Measurements from ENCODE around the gene MIP. TPM values are rescaled to one million over a fixed set of nuclear protein-coding genes. Genes with fewer than 3 reads are reported as not detected.
"Not testable (repeated sequence)": the region's sequence is repeated elsewhere in the genome, so short reads cannot be mapped to it uniquely, and the experiment has no call there.

Gene MIP
- total and polyA plus RNA-seq, 2 donors from 2014 or later = not detected

DNA sequence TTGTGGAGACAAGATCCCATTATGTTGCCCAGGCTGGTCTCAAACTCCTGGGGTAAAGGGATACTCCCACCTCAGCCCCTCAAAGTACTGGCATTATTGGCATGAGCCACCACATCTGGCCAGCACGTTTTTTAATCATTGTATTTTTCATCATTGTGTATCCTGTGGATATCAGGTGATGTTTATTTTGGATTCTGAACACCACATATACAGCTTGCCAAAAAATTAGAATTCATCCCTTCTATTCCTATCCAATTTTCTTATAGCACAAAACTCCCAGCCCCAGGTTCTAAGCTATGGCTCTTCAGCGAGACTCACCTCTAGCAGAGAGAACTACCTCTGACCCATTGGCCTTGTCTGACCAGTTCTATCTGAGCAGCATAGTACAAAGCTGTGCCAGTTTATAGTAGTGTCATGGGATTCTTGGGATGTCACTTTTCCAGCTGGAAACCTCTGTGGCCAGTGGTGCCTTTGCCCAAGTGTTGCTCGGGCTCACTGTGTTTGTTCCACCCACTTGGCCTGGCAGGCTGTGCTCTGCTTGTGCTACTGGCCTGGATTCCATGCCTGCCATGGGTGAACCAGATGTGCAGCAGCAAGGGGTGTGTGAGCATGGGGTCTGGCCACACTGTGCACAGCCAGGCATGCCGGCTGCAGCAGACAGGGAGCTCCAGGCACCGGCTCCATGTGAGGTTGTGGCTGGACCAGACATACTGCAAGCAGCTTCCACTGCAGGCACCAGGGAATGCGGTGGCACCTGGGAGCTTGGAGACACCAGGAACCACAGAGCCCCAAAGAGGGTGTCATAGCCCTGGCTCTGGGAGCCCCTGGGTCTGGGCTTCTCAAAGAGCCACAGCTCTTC lies 42.4 kb downstream of the MIP start:
- H3K27me3 ChIP-seq (ENCODE audit: control insufficient read depth, insufficient read depth, low read length) = no peaks in the 10 kb centered on the region
- H3K9me3 ChIP-seq (ENCODE audit: control insufficient read depth in 2 of 3, insufficient read depth in 1 of 3, low read length in 3 of 3) = no peaks in the 10 kb centered on the region
- no peak overlapping the region for H3K4me3 ChIP-seq (ENCODE audit: low read length in 3 of 3)
- H3K36me3 ChIP-seq (ENCODE audit: control insufficient read depth in 2 of 3, insufficient read depth in 3 of 3, low read length in 3 of 3) = no peaks in the 10 kb centered on the region
- H3K4me1 ChIP-seq (ENCODE audit: control insufficient read depth in 2 of 3, insufficient read depth in 2 of 3, low read depth in 1 of 3, low read length in 3 of 3) = no peaks in the 10 kb centered on the region
- H3K9ac ChIP-seq (ENCODE audit: low read length in 3 of 3) = no peak overlapping the region
- DNase-seq (no peak), FAIRE-seq (no peak)
- no peak overlapping the region for H3K27ac ChIP-seq (ENCODE audit: low read depth in 2 of 2, low read length in 2 of 2)
- TF ChIP-seq CTCF (IDR thresholded peaks at IDR 0.05; ENCODE audit: borderline replicate concordance, extremely low read depth, insufficient read depth) = no peak
- intact Hi-C loops (cut with DNase I) = no loop called here

GRCh38 chr12:56410768-56411167 lies 43.7 kb downstream of the MIP start:
- intact Hi-C loops (cut with DNase I) = no loop called here
- no peak for TF ChIP-seq CTCF (IDR thresholded peaks at IDR 0.05; ENCODE audit: borderline replicate concordance, extremely low read depth, insufficient read depth)
- FAIRE-seq (no peak), DNase-seq (no peak)
- no peak overlapping the region for H3K27ac ChIP-seq (ENCODE audit: low read depth in 2 of 2, low read length in 2 of 2)
- no peak overlapping the region for H3K9ac ChIP-seq (ENCODE audit: low read length in 3 of 3)
- H3K4me1 ChIP-seq (ENCODE audit: control insufficient read depth in 2 of 3, insufficient read depth in 2 of 3, low read depth in 1 of 3, low read length in 3 of 3) = no peaks in the 10 kb centered on the region
- no peak overlapping the region for H3K4me3 ChIP-seq (ENCODE audit: low read length in 3 of 3)
- H3K9me3 ChIP-seq (ENCODE audit: control insufficient read depth in 2 of 3, insufficient read depth in 1 of 3, low read length in 3 of 3) = no peaks in the 10 kb centered on the region
- no peaks in the 10 kb centered on the region for H3K36me3 ChIP-seq (ENCODE audit: control insufficient read depth in 2 of 3, insufficient read depth in 3 of 3, low read length in 3 of 3)
- H3K27me3 ChIP-seq (ENCODE audit: control insufficient read depth, insufficient read depth, low read length) = no peaks in the 10 kb centered on the region

- no peaks in the 10 kb centered on the region for H3K9me3 ChIP-seq (ENCODE audit: control insufficient read depth in 2 of 3, insufficient read depth in 1 of 3, low read length in 3 of 3)
- H3K27ac ChIP-seq (ENCODE audit: low read depth in 2 of 2, low read length in 2 of 2) = no peak overlapping the region
- FAIRE-seq = no peak
- no peaks in the 10 kb centered on the region for H3K4me1 ChIP-seq (ENCODE audit: control insufficient read depth in 2 of 3, insufficient read depth in 2 of 3, low read depth in 1 of 3, low read length in 3 of 3)
- no peaks in the 10 kb centered on the region for H3K27me3 ChIP-seq (ENCODE audit: control insufficient read depth, insufficient read depth, low read length)
- H3K9ac ChIP-seq (ENCODE audit: low read length in 3 of 3) = no peak overlapping the region
- no peak overlapping the region for H3K4me3 ChIP-seq (ENCODE audit: low read length in 3 of 3)
- DNase-seq = no peak
- H3K36me3 ChIP-seq (ENCODE audit: control insufficient read depth in 2 of 3, insufficient read depth in 3 of 3, low read length in 3 of 3) = no peaks in the 10 kb centered on the region
- TF ChIP-seq CTCF (IDR thresholded peaks at IDR 0.05; ENCODE audit: borderline replicate concordance, extremely low read depth, insufficient read depth) = no peak
- intact Hi-C loops (cut with DNase I) = no loop called here
These were observed 45.5 kb downstream of the MIP start for GRCh38 chr12:56408799-56409417.

DNA sequence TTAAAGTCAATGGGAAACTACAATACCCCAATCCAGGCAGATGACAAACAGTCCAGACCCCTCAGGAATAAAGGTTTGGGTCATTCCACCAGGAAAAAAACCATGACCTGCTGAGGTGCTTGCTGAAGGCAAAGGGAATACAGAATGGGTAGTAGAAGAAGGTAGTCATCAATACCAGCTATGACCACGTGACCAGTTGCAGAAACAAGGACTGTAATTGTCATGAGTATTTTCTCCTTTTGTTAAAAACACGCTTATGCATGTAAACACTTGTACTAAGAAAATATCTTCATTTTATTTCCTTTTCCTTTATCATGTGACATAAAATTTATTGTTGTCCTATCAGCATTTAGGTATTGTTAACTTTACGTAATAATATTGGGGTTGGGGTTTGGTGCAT lies 50.2 kb downstream of the MIP start:
- DNase-seq; intact Hi-C loops (cut with DNase I); H3K9me3 ChIP-seq (ENCODE audit: control insufficient read depth in 2 of 3, insufficient read depth in 1 of 3, low read length in 3 of 3); H3K4me1 ChIP-seq (ENCODE audit: control insufficient read depth in 2 of 3, insufficient read depth in 2 of 3, low read depth in 1 of 3, low read length in 3 of 3); H3K27me3 ChIP-seq (ENCODE audit: control insufficient read depth, insufficient read depth, low read length); FAIRE-seq; H3K27ac ChIP-seq (ENCODE audit: low read depth in 2 of 2, low read length in 2 of 2); H3K36me3 ChIP-seq (ENCODE audit: control insufficient read depth in 2 of 3, insufficient read depth in 3 of 3, low read length in 3 of 3); H3K4me3 ChIP-seq (ENCODE audit: low read length in 3 of 3); H3K9ac ChIP-seq (ENCODE audit: low read length in 3 of 3): not testable (repeated sequence)

- intact Hi-C loops (cut with DNase I); H3K4me1 ChIP-seq (ENCODE audit: control insufficient read depth in 2 of 3, insufficient read depth in 2 of 3, low read depth in 1 of 3, low read length in 3 of 3); H3K27me3 ChIP-seq (ENCODE audit: control insufficient read depth, insufficient read depth, low read length); H3K27ac ChIP-seq (ENCODE audit: low read depth in 2 of 2, low read length in 2 of 2); H3K9ac ChIP-seq (ENCODE audit: low read length in 3 of 3); H3K4me3 ChIP-seq (ENCODE audit: low read length in 3 of 3); H3K36me3 ChIP-seq (ENCODE audit: control insufficient read depth in 2 of 3, insufficient read depth in 3 of 3, low read length in 3 of 3); DNase-seq; H3K9me3 ChIP-seq (ENCODE audit: control insufficient read depth in 2 of 3, insufficient read depth in 1 of 3, low read length in 3 of 3); FAIRE-seq: not testable (repeated sequence)
These were observed 52.8 kb downstream of the MIP start for GRCh38 chr12:56401612-56402011.

- H3K4me3 ChIP-seq (ENCODE audit: low read length in 3 of 3); H3K36me3 ChIP-seq (ENCODE audit: control insufficient read depth in 2 of 3, insufficient read depth in 3 of 3, low read length in 3 of 3); H3K27ac ChIP-seq (ENCODE audit: low read depth in 2 of 2, low read length in 2 of 2); H3K4me1 ChIP-seq (ENCODE audit: control insufficient read depth in 2 of 3, insufficient read depth in 2 of 3, low read depth in 1 of 3, low read length in 3 of 3); H3K9ac ChIP-seq (ENCODE audit: low read length in 3 of 3); H3K9me3 ChIP-seq (ENCODE audit: control insufficient read depth in 2 of 3, insufficient read depth in 1 of 3, low read length in 3 of 3); DNase-seq; H3K27me3 ChIP-seq (ENCODE audit: control insufficient read depth, insufficient read depth, low read length); intact Hi-C loops (cut with DNase I); FAIRE-seq: not testable (repeated sequence)
These were observed 53.3 kb downstream of the MIP start for GRCh38 chr12:56401125-56401524.

Measured in kidney (tissue), 14 donors.